Measurements from ENCODE around the gene ITPK1. TPM values are rescaled to one million over a fixed set of nuclear protein-coding genes. Genes with fewer than 3 reads are reported as not detected.

ITPK1 gene
- total RNA-seq, 1 donor from 2014 or later = 43.0 TPM

- H3K4me1 Mint-ChIP-seq = peaks cover 40% of the 10 kb centered on the region
- CTCF ChIA-PET = no interaction called here
- H3K27ac Mint-ChIP-seq = no peak overlapping the region
- no peaks in the 10 kb centered on the region for H3K9me3 Mint-ChIP-seq
- H3K36me3 Mint-ChIP-seq (ENCODE audit: low read depth) = no peaks in the 10 kb centered on the region
- POLR2A ChIA-PET = interaction anchor here (0.6 kb wide), 1 partner anchor 152 kb away, joined by 5 read pairs; no protein-coding TSS in a partner anchor
- H3K27me3 Mint-ChIP-seq = no peaks in the 10 kb centered on the region
- intact Hi-C loops (cut with micrococcal nuclease) = no loop called here
- ATAC-seq (ENCODE audit: low read depth) = no peak
- DNase-seq = no peak
- no peak overlapping the region for H3K4me3 Mint-ChIP-seq
- TF ChIP-seq CTCF (IDR thresholded peaks at IDR 0.05) = no peak
These were observed 31.8 kb downstream of the ITPK1 start for GRCh38 chr14:93083917-93084316.

- Mint-ChIP-seq H3K27ac (peak overlapping the region; percentile 50), H3K9me3 (no peaks in the 10 kb centered on the region), H3K4me3 (no peak overlapping the region), H3K4me1 (peaks cover 45% of the 10 kb centered on the region), H3K27me3 (no peaks in the 10 kb centered on the region), H3K36me3 (ENCODE audit: low read depth) (no peaks in the 10 kb centered on the region)
- POLR2A ChIA-PET = no interaction called here
- no peak for DNase-seq
- no peak for TF ChIP-seq CTCF (IDR thresholded peaks at IDR 0.05)
- intact Hi-C loops (cut with micrococcal nuclease) = no loop called here
- ATAC-seq (ENCODE audit: low read depth) = no peak
- CTCF ChIA-PET = no interaction called here
These were observed 33.1 kb downstream of the ITPK1 start for GRCh38 chr14:93082576-93083001.

- no peaks in the 10 kb centered on the region for H3K9me3 Mint-ChIP-seq
- DNase-seq = no peak
- peak overlapping the region; percentile 6 for H3K4me3 Mint-ChIP-seq
- no peaks in the 10 kb centered on the region for H3K27me3 Mint-ChIP-seq
- ChIA-PET CTCF (interaction anchor here (0.5 kb wide), 1 partner anchor 72 kb away, joined by 3 read pairs; no protein-coding TSS in a partner anchor), POLR2A (no interaction called here)
- ATAC-seq (ENCODE audit: low read depth) = peak; percentile 18
- H3K36me3 Mint-ChIP-seq (ENCODE audit: low read depth) = no peaks in the 10 kb centered on the region
- TF ChIP-seq CTCF (IDR thresholded peaks at IDR 0.05) = no peak
- H3K27ac Mint-ChIP-seq = peak overlapping the region; percentile 67
- H3K4me1 Mint-ChIP-seq = peaks cover 44% of the 10 kb centered on the region
- intact Hi-C loops (cut with micrococcal nuclease) = no loop called here
These were observed 33.7 kb downstream of the ITPK1 start for GRCh38 chr14:93081876-93082570.

GRCh38 chr14:93079865-93080403 is 35.8 kb downstream of the ITPK1 start:
- TF ChIP-seq CTCF (IDR thresholded peaks at IDR 0.05) = no peak
- ATAC-seq (ENCODE audit: low read depth) (no peak), DNase-seq (no peak)
- intact Hi-C loops (cut with micrococcal nuclease) = loop anchor here (1.0 kb wide), 1 partner anchor 12 kb away; no protein-coding TSS in a partner anchor
- Mint-ChIP-seq H3K27ac (no peak overlapping the region), H3K4me1 (peaks cover 56% of the 10 kb centered on the region), H3K4me3 (no peak overlapping the region), H3K9me3 (no peaks in the 10 kb centered on the region), H3K27me3 (no peaks in the 10 kb centered on the region), H3K36me3 (ENCODE audit: low read depth) (no peaks in the 10 kb centered on the region)
- ChIA-PET POLR2A (interaction anchor here (0.6 kb wide), 1 partner anchor 39 kb away, joined by 7 read pairs; no protein-coding TSS in a partner anchor), CTCF (no interaction called here)

- intact Hi-C loops (cut with micrococcal nuclease) = no loop called here
- Mint-ChIP-seq H3K9me3 (no peaks in the 10 kb centered on the region), H3K36me3 (ENCODE audit: low read depth) (no peaks in the 10 kb centered on the region), H3K27me3 (no peaks in the 10 kb centered on the region), H3K4me1 (peaks cover 62% of the 10 kb centered on the region), H3K27ac (no peak overlapping the region), H3K4me3 (no peak overlapping the region)
- ChIA-PET CTCF (no interaction called here), POLR2A (interaction anchor here (0.6 kb wide), 1 partner anchor 40 kb away, joined by 7 read pairs; no protein-coding TSS in a partner anchor)
- DNase-seq = no peak
- no peak for ATAC-seq (ENCODE audit: low read depth)
- no peak for TF ChIP-seq CTCF (IDR thresholded peaks at IDR 0.05)
These were observed 36.4 kb downstream of the ITPK1 start for GRCh38 chr14:93079321-93079720.

All from activated B cell treated with CpG ODN at 0.5 μM for 24 hours (primary cell).